SU-DHL-6 (cell line): ENCODE measurements around the gene EDRF1.

Source experiments
- H2AFZ ChIP-seq: fragments of 200-600 bp; sonication (generic); 2 replicates; pipeline ENCODE4 v1.6.1; 2014; ENCODE audit warnings: low read depth, mild to moderate bottlenecking, moderate library complexity, mixed read lengths, antibody characterized with exemption, low read length; ENCODE audit not compliant: severe bottlenecking
- H3F3A ChIP-seq: fragments of 200-600 bp; shearing (Covaris generic); 2 replicates; pipeline ENCODE4 v1.6.0; 2016; ENCODE audit warnings: antibody characterized with exemption, mild to moderate bottlenecking; ENCODE audit not compliant: insufficient read depth
- H3K27ac ChIP-seq: fragments of 200-600 bp; sonication (generic); 2 replicates; pipeline ENCODE4 v1.5.1; 2016; ENCODE audit warnings: low read depth, mild to moderate bottlenecking, low read length, moderate library complexity, mixed read lengths
- H3K27me3 ChIP-seq: fragments of 200-600 bp; sonication (generic), shearing (Covaris generic); 2 replicates; pipeline ENCODE4 v1.6.0; 2014; ENCODE audit warnings: mild to moderate bottlenecking, low read length
- H3K36me3 ChIP-seq: fragments of 200-600 bp; sonication (generic); 2 replicates; pipeline ENCODE4 v1.6.1; 2014; ENCODE audit warnings: mild to moderate bottlenecking, low read length, mixed read lengths
- H3K4me2 ChIP-seq: fragments of 300-600, 200-600 bp; shearing (Covaris generic), sonication (generic); 2 replicates; pipeline ENCODE4 v1.6.0; 2014; ENCODE audit warnings: low read length, low read depth, mild to moderate bottlenecking; ENCODE audit not compliant: poor library complexity, severe bottlenecking
- H3K4me3 ChIP-seq: fragments of 200-600 bp; sonication (generic); 2 replicates; pipeline ENCODE4 v1.5.1; 2014; ENCODE audit warnings: antibody characterized with exemption, low read length, mild to moderate bottlenecking, mixed read lengths; ENCODE audit not compliant: insufficient read depth, poor library complexity, severe bottlenecking
- H3K79me2 ChIP-seq: fragments of 200-600 bp; sonication (generic); 2 replicates; pipeline ENCODE4 v1.6.1; 2014; ENCODE audit warnings: mild to moderate bottlenecking, low read length, moderate library complexity; ENCODE audit not compliant: insufficient read depth
- H3K9ac ChIP-seq: fragments of 200-600 bp; sonication (generic); 2 replicates; pipeline ENCODE4 v1.7.0; 2014; ENCODE audit warnings: mild to moderate bottlenecking, low read length
- H3K9me2 ChIP-seq: fragments of 200-600 bp; sonication (generic); replicated peaks from 2 replicates; pipeline ENCODE4 v1.6.1; 2014; ENCODE audit warnings: low read length; ENCODE audit not compliant: insufficient read depth
- H3K9me3 ChIP-seq: fragments of 200-600 bp; sonication (generic); 2 replicates; pipeline ENCODE4 v1.6.1; 2014; ENCODE audit warnings: low read length, mixed read lengths; ENCODE audit not compliant: insufficient read depth
- H4K20me1 ChIP-seq: fragments of 200-600 bp; sonication (generic); 2 replicates; pipeline ENCODE4 v1.6.1; 2014; ENCODE audit warnings: low read depth, mild to moderate bottlenecking, antibody characterized with exemption, low read length, moderate library complexity, mixed read lengths
- CTCF ChIP-seq: fragments of 200-600 bp; sonication (generic); IDR thresholded peaks from one replicate; pipeline ENCODE4 v1.5.1; 2017; ENCODE audit warnings: antibody characterized with exemption, mild to moderate bottlenecking, low read length, moderate library complexity; ENCODE audit not compliant: insufficient read depth, poor library complexity, severe bottlenecking
- EZH2phosphoT487 ChIP-seq: fragments of 200-600 bp; sonication (generic), shearing (Covaris generic); conservative IDR thresholded peaks from 2 replicates; pipeline ENCODE4 v1.6.1; 2018; ENCODE audit warnings: mild to moderate bottlenecking, antibody characterized with exemption, low read length, moderate library complexity, mixed read lengths

EDRF1 gene

GRCh38 chr10:125687507-125688185 is 31.9 kb upstream of the EDRF1 start:
- H3K27me3 ChIP-seq, result no peaks in the 10 kb centered on the region
- TF ChIP-seq CTCF, result no peak
- TF ChIP-seq EZH2phosphoT487, result no peak

GRCh38 chr10:125689955-125690569 is 29.4 kb upstream of the EDRF1 start:
- no peaks in the 10 kb centered on the region for H3K9me3 ChIP-seq
- no peak overlapping the region for H3K4me3 ChIP-seq
- no peaks in the 10 kb centered on the region; the same call in 1 of the 2 replicates for H3K27me3 ChIP-seq
- no peaks in the 10 kb centered on the region for H3K9me2 ChIP-seq
- no peak overlapping the region for H3K9ac ChIP-seq
- H4K20me1 ChIP-seq, result no peaks in the 10 kb centered on the region
- H3K27ac ChIP-seq, result no peak overlapping the region
- H3K36me3 ChIP-seq, result no peaks in the 10 kb centered on the region
- no peaks in the 10 kb centered on the region for H3F3A ChIP-seq
- H3K4me2 ChIP-seq, result no peak overlapping the region
- TF ChIP-seq CTCF (no peak), EZH2phosphoT487 (no peak)
- H2AFZ ChIP-seq, result no peak overlapping the region
- H3K79me2 ChIP-seq, result no peaks in the 10 kb centered on the region

More at GRCh38 chr10:125687507-125688185, 31.9 kb upstream of the EDRF1 start:
- Histone ChIP-seq H3K9me3 (no peaks in the 10 kb centered on the region), H3K9me2 (no peaks in the 10 kb centered on the region), H2AFZ (no peak overlapping the region), H3K4me2 (no peak overlapping the region), H4K20me1 (no peaks in the 10 kb centered on the region), H3K4me3 (no peak overlapping the region), H3F3A (no peaks in the 10 kb centered on the region), H3K27ac (no peak overlapping the region), H3K36me3 (no peaks in the 10 kb centered on the region), H3K79me2 (no peaks in the 10 kb centered on the region), H3K9ac (no peak overlapping the region)

- H3K9me3 ChIP-seq, result no peaks in the 10 kb centered on the region
- no peak overlapping the region for H3K4me2 ChIP-seq
- H3K9me2 ChIP-seq, result no peaks in the 10 kb centered on the region
- H3K36me3 ChIP-seq, result no peaks in the 10 kb centered on the region
- no peaks in the 10 kb centered on the region; the same call in 1 of the 2 replicates for H3K27me3 ChIP-seq
- H4K20me1 ChIP-seq, result no peaks in the 10 kb centered on the region
- no peak overlapping the region for H3K9ac ChIP-seq
- H3K4me3 ChIP-seq, result no peak overlapping the region
- H2AFZ ChIP-seq, result no peak overlapping the region
- no peak for TF ChIP-seq EZH2phosphoT487
- TF ChIP-seq CTCF, result no peak
- H3K79me2 ChIP-seq, result no peaks in the 10 kb centered on the region
- no peaks in the 10 kb centered on the region for H3F3A ChIP-seq
- no peak overlapping the region for H3K27ac ChIP-seq
Measured at GRCh38 chr10:125691160-125691981, 28.1 kb upstream of the EDRF1 start.
